ENCODE results near the gene ERVK3-1. TPM values are rescaled to one million over a fixed set of nuclear protein-coding genes. Genes with fewer than 3 reads are reported as not detected.
A peak's percentile ranks its signal among the peaks of the same experiment; 100 is the strongest.

The ERVK3-1 gene
- total RNA-seq, 4 donors from 2014 or later = 32.9 to 53.0 (median 38.0) TPM

- no peak for DNase-seq (ENCODE audit: extremely low spot score)
- H3K27ac ChIP-seq (replicated peaks in 1 of 4) = peak overlapping the region in 2 of 4 donors; percentile 86 to 94
- peaks cover 15 to 35% (median 28%) of the 10 kb centered on the region in 4 donors for H3K4me1 ChIP-seq
- TF ChIP-seq POLR2AphosphoS5 (IDR thresholded peaks at IDR 0.05) = no peak
- TF ChIP-seq CTCF (IDR thresholded peaks at IDR 0.05) = no peak
- TF ChIP-seq POLR2A (IDR thresholded peaks at IDR 0.05; ENCODE audit: low read depth) = no peak
- no peak for TF ChIP-seq EP300 (IDR thresholded peaks at IDR 0.05)
- intact Hi-C loops (cut with DNase I) = loop anchor here (10.0 kb wide), 1 partner anchor 95 kb away; the partner anchor contains the start of gene ZNF274
- no peaks in the 10 kb centered on the region for H3K27me3 ChIP-seq
- 70% methylated on average over 4 of the region's 4 CpGs for WGBS
- peaks cover under 1 to 33% (median 19%) of the 10 kb centered on the region in 4 donors for H3K36me3 ChIP-seq
- peak overlapping the region; percentile 78 to 90 (median 84) for H3K4me3 ChIP-seq
- H3K9me3 ChIP-seq = peaks cover 0 to 21% (median 13%) of the 10 kb centered on the region in 4 donors
These were observed 25.3 kb upstream of the ERVK3-1 start for GRCh38 chr19:58279925-58280316.

- Histone ChIP-seq H3K4me1 (peaks cover 14 to 26% (median 18%) of the 10 kb centered on the region in 4 donors), H3K36me3 (peaks cover 43 to 60% (median 54%) of the 10 kb centered on the region in 4 donors), H3K9me3 (peaks cover 0 to 5% (median 0%) of the 10 kb centered on the region in 4 donors), H3K4me3 (no peak overlapping the region), H3K27ac (replicated peaks in 1 of 4) (no peak overlapping the region), H3K27me3 (no peaks in the 10 kb centered on the region)
- TF ChIP-seq EP300 (IDR thresholded peaks at IDR 0.05) (no peak), CTCF (IDR thresholded peaks at IDR 0.05) (no peak), POLR2A (IDR thresholded peaks at IDR 0.05; ENCODE audit: low read depth) (no peak), POLR2AphosphoS5 (IDR thresholded peaks at IDR 0.05) (no peak)
- WGBS = 87% methylated on average over 7 of the region's 7 CpGs
- DNase-seq (ENCODE audit: extremely low spot score) = no peak
- intact Hi-C loops (cut with DNase I) = no loop called here
These were observed 21.0 kb upstream of the ERVK3-1 start for GRCh38 chr19:58284199-58284598.

- H3K27me3 ChIP-seq = no peaks in the 10 kb centered on the region
- peaks cover 91 to 98% (median 96%) of the 10 kb centered on the region in 4 donors for H3K36me3 ChIP-seq
- no peak for TF ChIP-seq CTCF (IDR thresholded peaks at IDR 0.05)
- intact Hi-C loops (cut with DNase I) = no loop called here
- H3K4me3 ChIP-seq = no peak overlapping the region
- DNase-seq (ENCODE audit: extremely low spot score) = no peak
- peaks cover 5 to 49% (median 19%) of the 10 kb centered on the region in 4 donors for H3K9me3 ChIP-seq
- no peaks in the 10 kb centered on the region for H3K4me1 ChIP-seq
- no peak overlapping the region for H3K27ac ChIP-seq (replicated peaks in 1 of 4)
- WGBS = 98% methylated on average over 7 of the region's 7 CpGs
These were observed 13.2 kb upstream of the ERVK3-1 start for GRCh38 chr19:58291943-58292342.

- H3K4me3 ChIP-seq = no peak overlapping the region
- no peaks in the 10 kb centered on the region for H3K27me3 ChIP-seq
- peaks cover 65 to 94% (median 89%) of the 10 kb centered on the region in 4 donors for H3K36me3 ChIP-seq
- WGBS = 98% methylated on average over 12 of the region's 22 CpGs
- peaks cover 5 to 52% (median 19%) of the 10 kb centered on the region in 4 donors for H3K9me3 ChIP-seq
- no peak overlapping the region for H3K27ac ChIP-seq (replicated peaks in 1 of 4)
- DNase-seq (ENCODE audit: extremely low spot score) = no peak
- TF ChIP-seq EP300 (IDR thresholded peaks at IDR 0.05) = no peak
- no peak for TF ChIP-seq CTCF (IDR thresholded peaks at IDR 0.05)
- TF ChIP-seq POLR2AphosphoS5 (IDR thresholded peaks at IDR 0.05) = no peak
- no peak for TF ChIP-seq POLR2A (IDR thresholded peaks at IDR 0.05; ENCODE audit: low read depth)
- intact Hi-C loops (cut with DNase I) = no loop called here
- no peaks in the 10 kb centered on the region for H3K4me1 ChIP-seq
These were observed 10.3 kb upstream of the ERVK3-1 start for GRCh38 chr19:58294743-58295374.

All from esophagus muscularis mucosa (tissue), 4 donors.